Measurements from ENCODE around the gene LYPD6B.

The LYPD6B gene

GRCh38 chr2:149200109-149200520, 161.6 kb downstream of the LYPD6B start:
- Mint-ChIP-seq H3K9me3 (no peaks in the 10 kb centered on the region), H3K4me3 (no peak overlapping the region), H3K4me1 (no peaks in the 10 kb centered on the region), H3K27ac (ENCODE audit: low read depth) (no peak overlapping the region), H3K27me3 (peaks cover 9% of the 10 kb centered on the region), H3K36me3 (ENCODE audit: insufficient read depth) (peaks cover 2% of the 10 kb centered on the region)
- no peak for DNase-seq (ENCODE audit: low spot score in 2 of 2)
- ATAC-seq (replicated peaks; ENCODE audit: extremely low read depth, poor library complexity, severe bottlenecking): no peak

DNA sequence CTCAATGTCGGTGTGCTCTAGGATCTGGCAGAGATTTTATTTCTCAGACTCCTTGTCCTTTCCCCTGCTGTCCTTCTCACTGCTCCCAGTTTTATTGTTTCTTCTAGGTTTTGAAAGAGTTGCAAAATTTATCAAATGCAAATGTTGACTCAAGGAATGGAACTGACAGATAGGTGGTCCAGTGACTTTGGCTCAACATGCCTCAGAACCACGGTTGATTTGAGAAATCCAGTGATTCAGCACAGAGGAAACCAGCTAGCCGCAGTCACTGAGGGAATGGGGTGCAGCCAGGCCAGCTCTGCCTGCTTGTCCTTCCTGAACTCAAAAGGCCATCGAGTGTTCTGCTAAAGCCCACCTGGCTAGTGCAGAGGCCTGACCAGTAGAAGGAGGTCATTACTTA, 166.2 kb downstream of the LYPD6B start:
- no peak for DNase-seq (ENCODE audit: low spot score in 2 of 2)
- peaks cover 21% of the 10 kb centered on the region for H3K27me3 Mint-ChIP-seq
- no peak for ATAC-seq (replicated peaks; ENCODE audit: extremely low read depth, poor library complexity, severe bottlenecking)
- H3K36me3 Mint-ChIP-seq (ENCODE audit: insufficient read depth): peaks cover 2% of the 10 kb centered on the region
- H3K9me3 Mint-ChIP-seq: no peaks in the 10 kb centered on the region
- no peak overlapping the region for H3K27ac Mint-ChIP-seq (ENCODE audit: low read depth)
- no peak overlapping the region for H3K4me3 Mint-ChIP-seq
- no peaks in the 10 kb centered on the region for H3K4me1 Mint-ChIP-seq

DNA sequence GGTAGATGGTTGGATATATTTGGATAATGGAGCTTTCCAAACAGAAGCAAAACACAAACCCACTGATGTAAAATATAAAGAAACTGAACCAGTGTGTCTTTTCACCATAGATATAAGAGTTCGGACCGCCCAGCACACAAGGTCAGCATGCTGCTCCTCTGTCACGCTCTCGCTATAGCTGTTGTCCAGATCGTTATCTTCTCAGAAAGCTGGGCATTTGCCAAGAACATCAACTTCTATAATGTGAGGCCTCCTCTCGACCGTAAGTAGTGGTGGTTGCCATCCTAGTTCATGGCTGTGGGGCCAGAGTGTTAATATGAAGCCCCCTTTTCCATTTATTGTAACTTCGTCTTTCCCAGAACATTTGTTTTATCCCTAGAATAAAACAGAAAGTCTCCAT, 166.6 kb downstream of the LYPD6B start:
- H3K36me3 Mint-ChIP-seq (ENCODE audit: insufficient read depth): peaks cover 2% of the 10 kb centered on the region
- H3K4me1 Mint-ChIP-seq: no peaks in the 10 kb centered on the region
- DNase-seq (ENCODE audit: low spot score in 2 of 2) (no peak), ATAC-seq (replicated peaks; ENCODE audit: extremely low read depth, poor library complexity, severe bottlenecking) (no peak)
- H3K9me3 Mint-ChIP-seq: no peaks in the 10 kb centered on the region
- peaks cover 21% of the 10 kb centered on the region for H3K27me3 Mint-ChIP-seq
- no peak overlapping the region for H3K4me3 Mint-ChIP-seq
- H3K27ac Mint-ChIP-seq (ENCODE audit: low read depth): no peak overlapping the region

- no peak overlapping the region for H3K4me3 Mint-ChIP-seq
- no peaks in the 10 kb centered on the region for H3K9me3 Mint-ChIP-seq
- ATAC-seq (replicated peaks; ENCODE audit: extremely low read depth, poor library complexity, severe bottlenecking) (no peak), DNase-seq (ENCODE audit: low spot score in 2 of 2) (no peak)
- H3K27me3 Mint-ChIP-seq: peaks cover 13% of the 10 kb centered on the region
- H3K27ac Mint-ChIP-seq (ENCODE audit: low read depth): no peak overlapping the region
- H3K36me3 Mint-ChIP-seq (ENCODE audit: insufficient read depth): no peaks in the 10 kb centered on the region
- no peaks in the 10 kb centered on the region for H3K4me1 Mint-ChIP-seq
Measured at GRCh38 chr2:149213764-149214493, 175.4 kb downstream of the LYPD6B start.

DNA sequence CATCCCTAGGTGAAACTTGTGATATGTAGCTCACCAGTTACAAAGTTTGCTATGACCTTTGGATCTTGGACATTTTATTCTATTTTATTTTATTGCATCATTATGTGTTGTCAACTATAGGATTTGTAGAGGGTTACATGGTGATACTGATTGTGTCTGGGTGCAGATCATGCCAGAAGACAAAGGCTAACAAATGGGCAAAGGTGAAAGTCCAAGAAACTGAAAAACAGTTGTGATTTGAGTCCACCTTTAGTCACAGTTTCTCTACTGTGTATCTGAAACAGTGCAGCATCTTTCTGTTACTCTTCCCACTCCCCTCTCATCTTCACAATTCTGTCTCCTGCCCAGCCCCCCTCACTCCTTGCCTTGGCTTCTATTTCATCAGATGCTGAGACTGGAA, 180.0 kb downstream of the LYPD6B start:
- no peaks in the 10 kb centered on the region for H3K9me3 Mint-ChIP-seq

GRCh38 chr2:149219856-149220255, 181.4 kb downstream of the LYPD6B start:
- Mint-ChIP-seq H3K27ac (ENCODE audit: low read depth) (no peak overlapping the region), H3K4me3 (no peak overlapping the region), H3K9me3 (no peaks in the 10 kb centered on the region)

More for the DNA sequence above, 180.0 kb downstream of the LYPD6B start:
- no peaks in the 10 kb centered on the region for H3K36me3 Mint-ChIP-seq (ENCODE audit: insufficient read depth)
- H3K4me1 Mint-ChIP-seq: no peaks in the 10 kb centered on the region
- ATAC-seq (replicated peaks; ENCODE audit: extremely low read depth, poor library complexity, severe bottlenecking): no peak
- no peak overlapping the region for H3K27ac Mint-ChIP-seq (ENCODE audit: low read depth)
- no peak for DNase-seq (ENCODE audit: low spot score in 2 of 2)
- H3K27me3 Mint-ChIP-seq: peaks cover 8% of the 10 kb centered on the region
- H3K4me3 Mint-ChIP-seq: no peak overlapping the region

GRCh38 chr2:149221002-149221401, 182.5 kb downstream of the LYPD6B start:
- ATAC-seq (replicated peaks; ENCODE audit: extremely low read depth, poor library complexity, severe bottlenecking) (no peak), DNase-seq (ENCODE audit: low spot score in 2 of 2) (no peak)
- H3K4me3 Mint-ChIP-seq: no peak overlapping the region
- H3K27me3 Mint-ChIP-seq: peaks cover 8% of the 10 kb centered on the region
- no peak overlapping the region for H3K27ac Mint-ChIP-seq (ENCODE audit: low read depth)
- H3K36me3 Mint-ChIP-seq (ENCODE audit: insufficient read depth): no peaks in the 10 kb centered on the region
- no peaks in the 10 kb centered on the region for H3K4me1 Mint-ChIP-seq
- H3K9me3 Mint-ChIP-seq: no peaks in the 10 kb centered on the region

More at GRCh38 chr2:149219856-149220255, 181.4 kb downstream of the LYPD6B start:
- ATAC-seq (replicated peaks; ENCODE audit: extremely low read depth, poor library complexity, severe bottlenecking) (no peak), DNase-seq (ENCODE audit: low spot score in 2 of 2) (no peak)
- no peaks in the 10 kb centered on the region for H3K36me3 Mint-ChIP-seq (ENCODE audit: insufficient read depth)
- no peaks in the 10 kb centered on the region for H3K4me1 Mint-ChIP-seq
- peaks cover 8% of the 10 kb centered on the region for H3K27me3 Mint-ChIP-seq

- ATAC-seq (replicated peaks; ENCODE audit: extremely low read depth, poor library complexity, severe bottlenecking): no peak
- Mint-ChIP-seq H3K4me3 (no peak overlapping the region), H3K4me1 (no peaks in the 10 kb centered on the region)
Measured at GRCh38 chr2:149221898-149222297, 183.4 kb downstream of the LYPD6B start.

DNA sequence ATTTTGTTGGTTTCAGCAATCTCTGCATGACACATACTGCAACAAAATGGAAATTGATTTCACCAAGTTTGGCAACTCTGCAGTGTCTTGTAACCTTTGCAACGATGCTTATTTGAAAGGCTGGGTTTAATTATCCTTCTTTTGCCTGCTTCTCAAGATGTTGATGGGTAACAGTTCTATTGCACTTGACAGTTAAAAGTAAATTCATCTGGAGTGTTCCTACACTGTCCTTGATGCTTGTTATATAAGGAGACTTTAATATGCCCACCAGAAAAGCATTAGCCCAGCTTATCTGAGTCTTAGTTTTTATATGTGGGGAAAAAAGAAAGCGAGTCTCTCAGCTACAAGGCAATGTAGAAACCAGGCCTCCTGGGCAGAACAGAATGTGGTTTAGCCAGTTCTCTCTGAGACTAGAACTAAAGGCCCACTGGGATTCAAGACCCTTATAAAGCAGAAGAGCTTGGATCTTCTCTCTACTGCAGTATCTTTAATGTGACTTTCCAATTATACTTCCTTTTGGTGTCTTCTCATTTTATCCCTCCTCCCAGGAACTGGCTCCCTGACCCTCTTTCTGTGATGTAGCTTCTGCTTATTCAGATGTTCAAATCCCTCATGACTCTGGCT, 185.1 kb downstream of the LYPD6B start:
- H3K27me3 Mint-ChIP-seq: peaks cover 9% of the 10 kb centered on the region
- H3K27ac Mint-ChIP-seq (ENCODE audit: low read depth): no peak overlapping the region
- H3K4me3 Mint-ChIP-seq: no peak overlapping the region
- DNase-seq (ENCODE audit: low spot score in 2 of 2) (no peak), ATAC-seq (replicated peaks; ENCODE audit: extremely low read depth, poor library complexity, severe bottlenecking) (no peak)
- H3K9me3 Mint-ChIP-seq: no peaks in the 10 kb centered on the region
- H3K36me3 Mint-ChIP-seq (ENCODE audit: insufficient read depth): no peaks in the 10 kb centered on the region
- no peaks in the 10 kb centered on the region for H3K4me1 Mint-ChIP-seq

More at GRCh38 chr2:149221898-149222297, 183.4 kb downstream of the LYPD6B start:
- no peak overlapping the region for H3K27ac Mint-ChIP-seq (ENCODE audit: low read depth)
- H3K9me3 Mint-ChIP-seq: no peaks in the 10 kb centered on the region
- no peaks in the 10 kb centered on the region for H3K36me3 Mint-ChIP-seq (ENCODE audit: insufficient read depth)
- H3K27me3 Mint-ChIP-seq: no peaks in the 10 kb centered on the region
- DNase-seq (ENCODE audit: low spot score in 2 of 2): no peak

DNA sequence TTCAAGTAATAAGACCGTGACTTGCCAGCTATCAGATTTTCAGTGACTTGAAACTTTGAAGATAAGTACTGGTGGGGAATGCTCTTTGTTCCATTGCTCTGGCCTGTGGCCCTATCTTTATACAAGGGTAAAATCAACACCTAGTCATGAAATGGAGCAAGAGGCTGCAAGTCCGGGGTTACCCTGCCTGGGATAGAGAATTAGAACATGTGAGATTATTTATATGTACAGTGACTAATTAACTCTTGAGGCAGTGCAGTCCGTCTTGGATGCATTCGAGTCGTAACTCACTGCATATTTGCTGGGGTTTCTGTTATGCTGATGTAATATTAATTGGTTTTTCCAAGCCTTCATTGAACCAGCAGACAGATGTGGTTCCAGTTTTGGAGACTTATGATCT, 186.0 kb downstream of the LYPD6B start:
- Mint-ChIP-seq H3K27ac (ENCODE audit: low read depth) (no peak overlapping the region), H3K36me3 (ENCODE audit: insufficient read depth) (peaks cover under 1% of the 10 kb centered on the region), H3K4me3 (no peak overlapping the region), H3K9me3 (no peaks in the 10 kb centered on the region), H3K27me3 (peaks cover 14% of the 10 kb centered on the region), H3K4me1 (no peaks in the 10 kb centered on the region)
- DNase-seq (ENCODE audit: low spot score in 2 of 2) (no peak), ATAC-seq (replicated peaks; ENCODE audit: extremely low read depth, poor library complexity, severe bottlenecking) (no peak)

- H3K4me3 Mint-ChIP-seq: no peak overlapping the region
- no peaks in the 10 kb centered on the region for H3K4me1 Mint-ChIP-seq
- H3K36me3 Mint-ChIP-seq (ENCODE audit: insufficient read depth): peaks cover 1% of the 10 kb centered on the region
- peaks cover 19% of the 10 kb centered on the region for H3K27me3 Mint-ChIP-seq
- H3K27ac Mint-ChIP-seq (ENCODE audit: low read depth): no peak overlapping the region
- no peak for DNase-seq (ENCODE audit: low spot score in 2 of 2)
- H3K9me3 Mint-ChIP-seq: no peaks in the 10 kb centered on the region
- no peak for ATAC-seq (replicated peaks; ENCODE audit: extremely low read depth, poor library complexity, severe bottlenecking)
Measured at GRCh38 chr2:149225446-149225845, 186.9 kb downstream of the LYPD6B start.

GRCh38 chr2:149226790-149227189, 188.3 kb downstream of the LYPD6B start:
- ATAC-seq (replicated peaks; ENCODE audit: extremely low read depth, poor library complexity, severe bottlenecking) (no peak), DNase-seq (ENCODE audit: low spot score in 2 of 2) (no peak)
- no peak overlapping the region for H3K4me3 Mint-ChIP-seq
- H3K4me1 Mint-ChIP-seq: no peaks in the 10 kb centered on the region
- no peak overlapping the region for H3K27ac Mint-ChIP-seq (ENCODE audit: low read depth)
- peaks cover 1% of the 10 kb centered on the region for H3K36me3 Mint-ChIP-seq (ENCODE audit: insufficient read depth)
- peaks cover 19% of the 10 kb centered on the region for H3K27me3 Mint-ChIP-seq
- H3K9me3 Mint-ChIP-seq: no peaks in the 10 kb centered on the region

DNA sequence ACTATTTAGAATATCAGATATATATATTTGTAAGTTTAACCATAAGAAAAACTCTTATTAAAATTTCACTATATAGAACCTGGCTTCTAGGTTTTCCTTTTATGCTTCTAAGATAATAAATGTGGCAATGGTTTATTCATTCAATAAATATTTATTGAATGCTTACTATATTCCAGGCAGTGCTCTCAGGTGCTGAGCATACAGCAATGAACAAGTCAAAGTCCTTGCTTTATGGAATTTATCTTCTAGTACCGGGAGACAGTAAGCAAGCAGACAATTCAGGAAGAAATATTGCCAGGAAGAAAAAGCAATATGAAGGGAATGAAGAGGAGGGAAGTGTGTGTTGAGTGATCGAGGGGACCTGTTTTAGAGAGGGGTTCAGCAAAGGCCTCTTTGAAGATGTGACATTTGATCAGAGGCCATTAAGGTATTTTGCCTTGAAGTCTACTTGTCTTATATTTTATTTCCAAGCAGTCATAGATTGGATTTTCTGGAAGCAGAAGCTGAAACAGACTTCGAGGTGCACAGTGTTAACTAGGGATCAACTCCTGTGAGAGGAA, 197.4 kb downstream of the LYPD6B start:
- no peaks in the 10 kb centered on the region for H3K27me3 Mint-ChIP-seq
- H3K4me3 Mint-ChIP-seq: no peak overlapping the region
- no peak overlapping the region for H3K27ac Mint-ChIP-seq (ENCODE audit: low read depth)
- H3K9me3 Mint-ChIP-seq: peaks cover 5% of the 10 kb centered on the region
- no peaks in the 10 kb centered on the region for H3K4me1 Mint-ChIP-seq
- no peak for DNase-seq (ENCODE audit: low spot score in 2 of 2)
- no peak for ATAC-seq (replicated peaks; ENCODE audit: extremely low read depth, poor library complexity, severe bottlenecking)
- H3K36me3 Mint-ChIP-seq (ENCODE audit: insufficient read depth): no peaks in the 10 kb centered on the region
